GM21737 (cell line): ENCODE results near the gene ARID2.

Experiments used
- ATAC-seq: cut with Tn5 transposase; IDR thresholded peaks from one replicate; pipeline ENCODE4 v1.9.1; 2021; ENCODE audit warnings: mild to moderate bottlenecking, moderate library complexity; ENCODE audit not compliant: unreplicated experiment

ARID2 gene

DNA sequence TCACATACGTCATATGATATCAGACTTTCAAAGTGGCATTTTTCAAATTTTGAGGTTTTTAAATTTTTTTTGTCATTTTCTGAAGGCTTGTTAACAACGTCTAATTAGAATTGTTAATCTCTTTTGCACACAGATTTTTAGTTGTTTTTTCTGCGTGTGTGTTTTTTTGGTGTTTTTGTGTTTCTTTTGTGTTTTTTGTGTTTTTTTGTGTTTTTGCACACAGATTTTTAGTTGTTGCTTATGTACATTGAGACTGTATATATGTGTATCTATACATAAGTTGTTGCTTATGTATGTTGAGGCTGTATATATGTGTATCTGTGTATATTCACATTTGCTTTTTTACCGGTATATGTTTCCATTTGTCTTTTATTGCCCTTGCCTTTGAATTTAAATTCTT lies 30.8 kb downstream of the ARID2 start:
- ATAC-seq = no peak

DNA sequence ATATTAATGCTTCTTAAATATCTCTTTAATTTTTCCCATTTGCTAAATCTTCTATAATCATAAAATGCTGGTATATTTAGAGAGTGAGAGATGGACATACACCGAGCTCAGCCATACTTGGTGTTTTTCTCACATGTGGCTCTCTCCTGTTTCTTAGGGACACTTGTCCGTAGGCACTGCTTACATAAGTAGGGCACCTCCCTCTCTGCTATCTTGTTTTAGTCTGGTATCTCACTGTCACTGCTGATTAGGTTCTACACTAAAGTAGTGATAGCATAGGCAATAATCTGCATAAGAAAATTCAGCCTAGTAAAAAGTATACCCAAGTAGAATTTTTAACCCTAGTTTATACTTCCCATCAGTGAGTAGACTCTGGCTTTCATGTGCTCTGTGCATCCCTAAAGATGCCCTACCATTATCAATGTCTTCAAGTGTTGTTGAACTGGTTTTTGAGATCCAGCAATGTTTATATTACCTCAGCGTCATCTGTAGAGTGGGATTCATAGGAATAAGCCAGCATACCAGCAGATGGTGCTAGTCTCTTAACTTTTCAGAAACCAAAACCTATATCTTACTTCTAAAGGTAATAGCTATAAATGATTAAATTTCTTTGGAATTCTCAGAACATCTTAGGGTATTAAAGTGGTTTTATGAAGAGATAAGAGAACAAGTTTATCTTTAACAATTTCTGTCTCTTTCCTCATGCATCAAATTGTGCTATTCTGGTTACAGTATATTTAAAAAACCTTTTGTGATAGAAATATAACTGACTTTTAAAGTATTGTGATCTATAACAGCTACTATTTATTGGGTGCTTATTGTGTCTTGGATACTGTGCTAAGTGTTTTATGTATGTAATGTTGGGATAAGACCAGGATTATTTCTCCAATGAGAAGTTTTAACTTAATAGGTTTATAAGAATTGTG lies 32.9 kb downstream of the ARID2 start:
- no peak for ATAC-seq

DNA sequence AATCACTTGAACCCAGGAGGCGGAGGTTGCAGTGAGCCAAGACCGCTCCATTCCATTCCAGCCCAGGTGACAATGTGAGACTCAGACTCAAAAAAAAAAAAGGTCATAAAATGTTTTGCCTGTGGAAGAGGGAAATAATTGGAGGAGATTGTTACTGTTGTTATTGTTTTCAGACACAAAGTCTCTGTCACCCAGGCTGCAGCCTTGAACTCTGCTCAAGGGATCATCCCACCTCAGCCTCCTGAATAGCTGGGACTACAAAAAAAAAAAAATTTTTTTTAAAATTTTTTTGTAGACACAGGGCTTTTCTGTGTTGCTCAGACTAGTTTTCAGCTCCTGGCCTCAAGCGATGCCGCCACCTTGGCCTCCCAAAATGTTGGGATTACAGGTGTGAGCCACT lies 33.9 kb downstream of the ARID2 start:
- ATAC-seq = no peak

DNA sequence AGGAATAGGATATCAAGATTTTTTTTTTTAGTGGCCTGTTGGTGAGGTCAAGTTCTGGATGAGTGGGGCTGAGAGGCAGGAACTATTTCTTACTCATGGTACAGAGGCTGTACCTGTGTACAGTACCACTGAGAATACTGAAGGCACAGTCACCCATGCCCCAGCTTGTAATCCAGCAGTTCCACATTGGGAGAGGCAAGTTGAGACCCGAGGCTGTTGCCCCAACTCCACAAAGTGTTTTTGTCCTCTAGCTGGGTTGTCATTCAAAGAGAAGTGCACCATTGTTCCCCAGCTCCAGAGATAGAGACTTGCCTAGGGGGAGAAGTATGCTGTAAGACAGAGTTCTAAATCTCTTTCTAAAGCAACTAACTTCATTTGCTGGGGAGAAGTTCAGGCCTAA lies 38.7 kb downstream of the ARID2 start:
- ATAC-seq = no peak

DNA sequence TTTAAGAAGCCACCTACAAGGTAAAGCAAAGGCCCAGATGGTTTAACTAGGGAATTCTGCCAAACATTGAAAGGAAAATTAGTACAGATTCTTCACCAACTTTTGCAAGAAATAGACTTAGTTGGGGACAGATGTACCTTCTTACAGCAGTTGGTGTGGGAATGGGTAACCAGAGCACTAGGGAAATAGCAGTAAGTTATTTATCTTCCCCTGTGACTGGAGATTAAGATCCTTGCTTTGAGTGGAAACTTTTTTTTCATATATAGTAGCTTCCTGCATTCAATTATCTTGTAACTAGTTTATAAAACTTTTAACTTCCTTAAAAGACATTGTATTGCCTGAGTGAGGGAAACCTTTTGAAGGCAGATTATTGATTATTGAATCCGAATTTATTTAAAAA lies 44.2 kb downstream of the ARID2 start:
- no peak for ATAC-seq

DNA sequence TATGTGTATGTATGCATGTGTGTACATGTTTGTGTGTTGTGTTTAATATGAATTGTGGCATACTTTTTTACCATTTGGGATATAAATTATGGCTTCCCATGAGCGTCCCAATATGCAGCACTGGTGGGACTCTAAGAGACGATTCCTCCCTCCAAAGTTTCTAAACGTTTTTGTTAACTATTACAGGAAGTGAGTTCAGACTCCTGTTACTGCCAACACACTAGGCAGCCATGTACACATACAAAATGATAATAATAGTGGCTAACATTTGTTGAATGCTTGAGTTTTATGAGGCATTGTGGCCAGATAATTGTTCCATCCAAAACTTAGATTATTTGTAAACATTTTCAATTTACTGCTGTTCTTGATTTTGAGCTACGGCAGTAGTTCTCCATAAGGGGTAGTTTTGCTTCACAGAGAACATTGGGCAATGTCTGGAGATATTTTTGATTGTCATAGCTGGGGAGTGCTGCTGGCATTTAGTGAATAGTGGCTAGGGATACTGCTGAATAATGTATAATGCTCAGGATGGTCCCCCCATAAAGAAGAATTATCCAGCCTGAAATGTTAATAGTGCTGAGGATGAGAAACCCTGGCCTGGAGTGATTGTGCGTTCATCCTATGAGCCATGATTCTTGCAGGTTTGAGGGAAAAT lies 45.1 kb downstream of the ARID2 start:
- ATAC-seq = no peak

DNA sequence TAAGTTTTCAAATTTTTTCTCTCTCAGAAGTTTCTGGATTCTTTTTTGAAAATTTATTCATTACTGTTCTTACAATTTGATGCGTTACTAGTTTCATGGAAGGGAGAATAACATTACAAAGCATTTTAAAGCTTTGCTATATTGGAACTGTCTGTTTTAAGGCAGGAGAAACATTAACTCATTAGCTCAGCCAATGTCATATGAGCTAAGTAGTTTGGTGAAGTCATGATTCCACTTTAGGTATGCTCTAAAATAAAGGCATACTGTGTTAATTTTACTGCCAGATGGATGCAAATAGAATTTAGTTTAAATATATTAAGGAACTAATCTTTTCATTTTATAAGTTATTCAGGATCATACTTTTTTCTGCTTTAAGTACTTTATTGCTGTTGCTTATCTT lies 46.0 kb downstream of the ARID2 start:
- no peak for ATAC-seq

DNA sequence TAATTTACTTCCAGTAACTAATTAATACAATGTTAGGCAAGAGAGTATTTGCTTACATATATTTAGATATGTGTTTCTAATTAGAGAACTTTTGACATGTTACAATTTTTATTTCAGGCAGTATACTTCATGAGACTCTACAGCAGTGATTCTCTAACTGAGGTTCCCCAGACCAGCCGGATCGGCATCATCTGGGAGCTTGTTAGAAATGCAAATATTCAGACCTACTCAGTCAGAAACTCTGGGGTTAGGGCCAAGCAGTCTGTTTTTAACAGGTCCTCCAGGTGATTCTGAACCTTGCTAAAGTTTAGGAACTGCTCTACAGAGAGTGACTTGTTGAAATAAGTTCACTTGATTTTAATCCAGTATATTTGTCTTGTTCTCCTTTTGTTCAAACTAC lies 46.5 kb downstream of the ARID2 start:
- no peak for ATAC-seq

DNA sequence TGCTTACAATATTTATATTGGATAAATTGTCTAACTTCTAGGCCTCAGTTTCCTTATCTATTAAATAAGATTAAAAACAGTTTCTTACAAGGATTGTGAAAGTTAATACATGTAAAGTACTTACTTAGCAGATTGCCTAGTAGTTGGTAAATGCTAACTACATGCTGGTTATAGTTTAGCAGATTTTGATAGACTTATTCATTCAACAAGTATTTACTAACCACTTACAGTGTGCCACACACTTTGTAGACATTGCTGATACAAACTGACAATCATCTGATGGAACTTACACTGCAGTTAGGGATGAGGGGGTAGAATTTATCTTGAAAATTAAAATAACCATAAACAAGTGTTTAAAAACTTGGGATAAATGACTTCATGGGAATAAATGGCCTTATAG lies 50.4 kb downstream of the ARID2 start:
- ATAC-seq = no peak

DNA sequence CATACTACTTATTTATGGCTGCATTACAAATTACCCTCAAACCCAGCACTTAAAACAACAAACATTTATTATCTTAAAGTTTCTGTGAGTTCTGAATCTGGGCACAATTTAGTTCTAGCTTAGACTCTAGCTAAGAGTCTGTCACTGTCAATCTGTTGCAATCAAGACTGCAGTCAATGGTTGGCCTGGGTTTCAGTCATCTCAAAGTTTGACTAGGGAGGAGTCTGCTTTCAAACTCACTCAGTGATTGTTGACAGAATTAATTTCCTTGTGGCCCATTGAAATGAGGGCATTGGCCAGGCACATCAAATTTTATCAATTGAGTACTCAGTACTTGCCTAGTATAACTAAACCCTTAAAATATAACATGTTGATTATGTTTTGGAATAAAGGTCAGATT lies 51.6 kb downstream of the ARID2 start:
- no peak for ATAC-seq

DNA sequence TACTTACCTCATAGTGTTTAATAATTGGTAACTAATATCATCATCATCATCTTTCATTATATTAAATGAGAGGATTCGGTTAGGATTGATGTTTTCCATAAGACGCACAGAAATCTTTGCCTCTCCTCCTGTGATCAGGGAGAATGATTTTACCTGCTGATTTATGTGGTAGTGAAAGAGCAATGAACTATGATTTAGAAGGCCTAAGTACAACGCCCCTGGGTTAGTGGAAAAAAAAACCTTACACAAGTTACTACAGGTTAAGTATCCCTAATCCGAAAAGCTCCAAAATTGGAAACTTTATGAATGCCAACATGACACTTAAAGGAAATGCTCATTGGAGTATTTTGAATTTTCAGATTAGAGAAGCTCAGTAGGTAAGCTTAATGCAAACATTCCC lies 55.8 kb downstream of the ARID2 start:
- ATAC-seq = no peak

DNA sequence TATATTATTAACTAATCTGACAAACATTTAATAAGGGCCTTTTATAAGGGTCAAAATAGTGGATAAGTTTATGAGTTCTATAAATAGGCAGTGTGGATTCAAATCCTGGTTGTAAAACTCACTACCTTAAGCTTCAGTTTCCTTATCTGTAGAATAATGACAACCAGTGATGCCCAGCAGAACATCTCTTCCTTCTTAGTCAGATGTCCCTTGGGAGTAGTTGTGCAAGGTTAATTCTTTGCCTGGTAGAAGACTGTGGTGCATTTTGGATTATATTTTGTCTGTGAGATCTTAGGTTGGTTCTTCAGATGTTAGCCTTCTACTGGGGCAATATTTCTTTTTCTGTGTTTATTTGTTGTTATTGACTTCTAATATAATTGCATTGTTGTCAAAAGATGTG lies 59.5 kb downstream of the ARID2 start:
- ATAC-seq = no peak

DNA sequence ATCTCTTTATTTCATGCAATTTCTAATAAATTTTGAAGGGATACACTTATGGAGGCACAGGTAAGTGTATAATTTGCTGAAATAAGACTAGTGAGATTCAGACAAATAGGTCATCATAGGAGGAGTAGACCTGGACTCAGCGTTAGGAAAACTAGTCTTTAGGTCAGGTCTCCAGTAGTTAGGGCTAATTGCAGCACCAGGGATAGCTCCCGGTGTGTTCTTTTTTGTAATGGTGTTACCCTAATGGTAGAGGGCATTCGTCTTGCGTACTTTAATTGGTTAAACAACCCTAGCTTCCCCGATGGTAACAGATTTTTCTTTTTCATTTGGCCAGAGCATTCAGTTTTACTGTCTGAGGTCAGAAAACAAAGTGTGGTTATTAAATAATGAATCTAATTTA lies 64.9 kb downstream of the ARID2 start:
- no peak for ATAC-seq

DNA sequence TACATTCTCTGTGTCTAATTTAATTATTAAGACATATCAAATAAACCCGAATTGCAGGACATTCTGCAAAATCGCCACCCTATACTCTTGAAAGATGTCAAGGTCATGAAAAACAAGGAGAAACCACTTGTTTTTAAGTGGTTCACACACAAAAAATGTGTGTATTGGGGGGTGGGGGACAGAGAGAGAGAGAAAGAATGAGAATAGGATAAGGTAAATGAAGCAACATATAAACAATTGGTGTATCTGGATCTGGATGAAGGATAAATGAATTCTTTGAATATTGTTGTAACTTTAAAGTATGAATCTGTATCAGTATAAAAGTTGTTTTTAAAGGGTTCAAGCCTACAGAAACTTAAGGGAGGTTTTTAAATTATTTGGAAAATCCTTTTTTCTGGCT lies 72.1 kb downstream of the ARID2 start:
- no peak for ATAC-seq

DNA sequence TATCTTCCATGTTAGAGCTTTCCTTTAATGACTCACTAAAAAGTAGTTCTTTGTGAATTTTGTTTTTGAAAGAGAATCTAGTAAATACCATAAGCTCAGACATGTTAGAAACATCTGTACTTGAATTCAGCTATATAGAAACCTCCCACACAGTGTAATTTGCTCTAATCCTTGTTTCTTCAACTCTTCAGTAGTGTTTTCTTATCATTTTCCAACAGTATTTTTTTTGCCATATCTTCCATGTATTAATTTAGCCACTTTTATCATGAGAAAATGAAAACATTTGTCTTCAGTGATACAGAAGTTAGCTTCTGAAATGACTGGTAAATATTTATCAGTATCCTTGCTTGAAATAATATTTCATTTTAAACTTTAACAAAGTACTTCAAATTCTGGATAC lies 73.6 kb downstream of the ARID2 start:
- no peak for ATAC-seq

DNA sequence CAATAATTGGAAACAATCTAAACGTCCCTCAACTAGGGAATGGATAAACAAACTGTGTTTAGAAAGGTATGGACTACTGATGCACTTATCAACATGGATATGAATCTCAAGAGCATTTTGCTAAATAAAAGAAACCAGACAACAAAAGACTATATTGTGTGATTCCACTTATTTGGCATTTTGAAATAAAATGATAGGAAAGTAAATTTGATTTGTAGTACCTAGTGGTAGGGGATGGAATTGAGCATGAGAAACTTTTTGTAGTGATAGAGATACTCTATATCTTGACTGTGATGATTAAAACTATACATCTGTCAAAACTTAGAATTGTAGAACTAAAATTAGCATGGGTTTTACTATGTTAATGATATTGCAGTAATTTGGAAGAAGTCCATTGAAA lies 87.1 kb downstream of the ARID2 start:
- no peak for ATAC-seq

DNA sequence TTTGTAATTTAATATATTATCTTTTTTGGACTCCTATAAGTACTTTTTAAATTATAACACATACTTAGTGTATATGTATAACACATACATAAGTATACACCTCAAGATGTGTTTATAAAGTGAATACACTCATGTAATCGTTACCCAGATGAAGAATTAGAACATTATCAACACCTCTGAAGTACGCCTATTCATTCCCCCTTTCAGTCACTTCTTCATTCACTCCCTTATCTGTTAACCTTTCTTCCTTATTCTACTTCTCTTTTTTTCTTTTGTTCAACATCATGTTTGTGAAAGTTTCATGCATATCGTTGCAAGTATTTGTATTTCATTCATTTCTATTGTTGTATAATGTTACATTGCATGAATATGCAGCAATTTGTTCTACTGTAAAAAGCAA lies 98.5 kb downstream of the ARID2 start:
- ATAC-seq = no peak

DNA sequence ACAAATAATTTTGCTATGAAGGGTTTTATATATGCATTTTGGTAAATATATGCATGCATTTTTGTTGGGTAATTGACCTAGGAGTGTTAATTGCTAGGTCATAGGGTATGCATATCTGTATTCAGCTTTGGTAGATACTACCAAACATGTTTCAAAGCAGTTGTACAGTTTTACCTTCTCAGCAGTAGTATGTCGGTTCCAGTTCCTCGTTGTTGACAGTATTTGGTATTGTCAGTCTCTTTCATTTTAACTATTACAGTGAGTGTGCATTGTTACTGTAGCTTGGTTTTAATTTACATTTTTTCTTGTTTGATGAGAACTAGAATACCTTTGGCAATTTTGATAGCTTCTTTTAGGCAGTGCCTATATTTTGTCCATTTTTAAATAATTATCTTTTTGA lies 98.9 kb downstream of the ARID2 start:
- no peak for ATAC-seq

DNA sequence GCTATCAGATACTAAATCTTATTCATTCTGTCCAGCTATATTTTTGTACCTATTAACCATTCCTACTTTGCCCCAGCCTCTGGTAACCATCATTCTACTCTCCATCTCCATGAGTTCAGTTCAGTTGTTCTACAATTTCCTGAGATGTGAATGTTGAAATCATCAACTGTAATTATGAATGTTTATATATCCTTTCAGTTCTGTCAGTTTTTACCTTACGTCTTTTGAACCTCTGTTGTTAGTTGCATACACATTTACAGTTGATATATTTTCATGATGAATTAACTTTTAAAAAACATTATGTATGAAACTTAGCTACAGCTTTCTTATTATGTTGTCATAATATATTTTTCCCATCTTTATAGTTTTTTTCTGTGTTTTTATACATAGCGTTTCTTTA lies 102.1 kb downstream of the ARID2 start:
- ATAC-seq = no peak

DNA sequence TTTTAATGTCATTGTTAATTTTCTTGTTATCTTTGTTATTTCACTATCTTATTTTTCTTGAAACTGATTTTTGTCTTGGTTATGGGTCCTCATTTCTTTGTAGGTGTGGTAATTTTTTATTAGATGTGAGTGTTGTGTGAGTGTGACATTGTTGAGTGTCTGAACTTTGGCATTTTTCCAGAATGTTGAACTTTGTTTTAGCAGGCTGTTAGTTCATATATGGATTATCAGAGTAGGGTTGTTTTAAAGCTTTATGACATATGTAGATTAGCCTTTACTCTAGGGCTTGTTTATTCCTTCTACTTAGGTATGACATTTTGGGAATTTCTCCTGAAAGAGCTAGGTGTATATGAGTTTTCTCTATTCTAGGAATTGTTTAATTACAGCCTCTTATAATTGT lies 103.9 kb downstream of the ARID2 start:
- no peak for ATAC-seq

DNA sequence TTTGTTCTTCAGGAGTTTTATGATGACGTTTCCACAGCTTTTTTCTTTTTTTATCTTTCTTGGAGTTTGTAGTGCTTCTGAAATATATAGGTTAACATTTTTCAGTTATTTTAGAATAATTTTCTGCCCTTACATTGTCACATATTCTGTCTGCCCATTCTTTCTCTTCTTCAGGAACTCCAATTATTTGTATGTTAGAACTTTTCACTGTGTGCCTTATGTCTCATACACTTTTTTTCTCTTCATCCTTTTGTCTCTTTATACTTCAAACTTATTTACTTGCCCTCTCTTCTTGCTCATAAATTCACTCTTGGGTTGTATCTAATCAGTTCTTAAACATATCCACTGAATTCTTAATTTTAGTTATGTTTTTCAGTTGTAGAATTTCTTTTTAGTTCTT lies 105.3 kb downstream of the ARID2 start:
- ATAC-seq = no peak

DNA sequence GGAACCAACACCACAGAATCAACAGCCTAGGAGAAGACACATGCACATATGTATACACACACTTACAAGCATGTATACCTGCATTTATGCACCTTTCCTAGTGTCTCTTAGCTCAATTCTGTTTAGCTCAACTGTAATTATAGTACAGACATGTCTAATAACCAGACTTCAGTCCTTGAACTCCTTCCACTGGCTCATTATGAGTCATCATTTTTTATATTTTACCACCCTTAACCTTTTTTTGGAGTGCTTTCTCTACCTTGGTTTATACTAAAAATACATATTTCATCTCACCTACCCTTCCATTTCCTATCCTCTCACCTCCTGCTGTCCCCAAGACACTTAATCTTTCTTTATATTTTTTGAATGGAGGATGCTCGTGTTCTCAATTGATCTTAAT lies 110.4 kb downstream of the ARID2 start:
- no peak for ATAC-seq

DNA sequence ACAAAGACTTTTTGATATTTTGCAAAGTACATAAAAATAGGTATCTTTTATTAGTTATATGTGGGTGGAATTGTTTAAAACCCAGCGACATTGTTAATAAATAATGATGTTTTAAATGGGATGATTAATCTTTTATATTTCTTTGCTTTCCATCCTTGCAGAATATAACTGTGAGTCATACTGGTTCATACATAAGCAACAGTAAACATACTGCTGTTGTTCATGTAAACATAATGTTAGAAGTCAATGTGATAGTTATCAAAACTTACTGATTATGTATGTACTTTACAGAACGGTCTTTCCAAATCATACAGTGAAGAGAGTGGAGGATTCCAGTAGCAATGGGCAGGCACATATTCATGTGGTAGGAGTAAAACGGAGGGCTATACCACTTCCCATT lies 119.8 kb downstream of the ARID2 start:
- no peak for ATAC-seq
